GM21526 (cell line): ENCODE data around the gene PTGES3L.

Source experiments
- ATAC-seq: cut with Tn5 transposase; IDR thresholded peaks from one replicate; pipeline ENCODE4 v1.9.1; 2021; ENCODE audit warnings: moderate library complexity; ENCODE audit not compliant: unreplicated experiment, low FRiP score

The PTGES3L gene

GRCh38 chr17:42979511-42980273 is at the start of gene PTGES3L:
Gene PTGES3L (minus strand): TSS chr17:42980080. CDS start chr17:42980053, 27 bp downstream.
- ATAC-seq = peak; percentile 21

GRCh38 chr17:43028221-43028861 is 48.5 kb upstream of the PTGES3L start:
- no peak for ATAC-seq

- ATAC-seq = no peak
Observed at GRCh38 chr17:43027091-43028032, 47.5 kb upstream of the PTGES3L start.

- no peak for ATAC-seq
Observed at GRCh38 chr17:43026595-43026994, 46.7 kb upstream of the PTGES3L start.

- ATAC-seq = no peak
Observed at GRCh38 chr17:43025766-43026537, 46.1 kb upstream of the PTGES3L start.

- no peak for ATAC-seq
Observed at GRCh38 chr17:43025290-43025657, 45.4 kb upstream of the PTGES3L start.

- ATAC-seq = no peak
Observed at GRCh38 chr17:43024407-43025289, 44.8 kb upstream of the PTGES3L start, which contains the start of gene RND2. Gene RND2 (plus strand): TSS chr17:43025231. CDS start chr17:43025348, 117 bp downstream.

GRCh38 chr17:43021741-43022512 is 42.0 kb upstream of the PTGES3L start, which contains the start of gene VAT1:
Gene VAT1 (minus strand): TSS chr17:43022385. CDS start chr17:43022322, 63 bp downstream.
- no peak for ATAC-seq

- no peak for ATAC-seq
Observed at GRCh38 chr17:43020789-43021740, 41.2 kb upstream of the PTGES3L start.

GRCh38 chr17:43020030-43020621 is 40.2 kb upstream of the PTGES3L start:
- ATAC-seq = no peak

- no peak for ATAC-seq
Observed at GRCh38 chr17:43019418-43019817, 39.5 kb upstream of the PTGES3L start.

GRCh38 chr17:43018932-43019331 is 39.1 kb upstream of the PTGES3L start:
- no peak for ATAC-seq

- ATAC-seq = no peak
Observed at GRCh38 chr17:43018008-43018853, 38.4 kb upstream of the PTGES3L start.

GRCh38 chr17:43016216-43016615 is 36.3 kb upstream of the PTGES3L start:
- ATAC-seq = no peak

- ATAC-seq = no peak
Observed at GRCh38 chr17:43015579-43015978, 35.7 kb upstream of the PTGES3L start.
